HG03196 (cell line): ENCODE results near the gene LHFPL3.

Experiments used
- ATAC-seq: cut with Tn5 transposase; IDR thresholded peaks from one replicate; pipeline ENCODE4 v1.9.1; 2021; ENCODE audit not compliant: unreplicated experiment

LHFPL3 gene

DNA sequence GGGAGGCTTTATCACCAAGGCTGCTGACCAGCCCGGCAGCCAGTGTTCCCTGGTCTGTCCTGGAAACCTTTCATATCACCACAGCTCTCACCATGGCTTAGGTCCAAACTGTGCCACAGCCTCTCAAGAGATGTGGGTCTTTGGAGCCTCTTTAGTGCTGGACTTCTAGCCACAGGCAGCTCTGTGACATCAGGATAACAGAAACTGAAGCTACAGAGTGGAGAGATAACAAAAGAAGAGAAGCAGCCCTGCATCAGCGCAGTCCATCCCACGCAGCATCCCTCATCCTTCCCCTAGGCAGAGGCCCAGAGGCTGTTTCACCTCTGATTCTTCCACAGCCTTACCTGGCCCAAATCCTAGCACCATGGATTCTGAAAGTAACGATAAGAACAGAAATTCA lies 497.7 kb downstream of the LHFPL3 start:
- no peak for ATAC-seq

DNA sequence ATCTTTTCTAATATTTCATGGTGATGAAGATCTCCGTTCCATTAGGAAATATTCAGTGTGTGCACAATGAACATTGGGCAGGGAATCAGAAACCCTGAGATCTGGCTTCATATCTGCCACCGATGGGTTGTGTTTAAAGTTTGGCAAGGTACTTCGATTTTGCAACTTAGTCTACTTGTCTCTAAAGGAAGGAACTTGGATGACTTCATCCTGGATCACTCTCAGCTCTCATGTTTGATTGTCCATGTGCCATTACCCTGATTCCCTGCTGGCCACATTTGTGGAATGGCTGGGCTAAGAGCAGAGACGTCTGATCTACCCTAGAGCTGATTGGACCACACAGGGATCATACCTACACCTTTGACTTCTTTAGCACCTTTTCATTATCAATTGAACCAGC lies 508.6 kb downstream of the LHFPL3 start:
- ATAC-seq = no peak

GRCh38 chr7:104838537-104839299 lies 510.3 kb downstream of the LHFPL3 start:
- no peak for ATAC-seq

DNA sequence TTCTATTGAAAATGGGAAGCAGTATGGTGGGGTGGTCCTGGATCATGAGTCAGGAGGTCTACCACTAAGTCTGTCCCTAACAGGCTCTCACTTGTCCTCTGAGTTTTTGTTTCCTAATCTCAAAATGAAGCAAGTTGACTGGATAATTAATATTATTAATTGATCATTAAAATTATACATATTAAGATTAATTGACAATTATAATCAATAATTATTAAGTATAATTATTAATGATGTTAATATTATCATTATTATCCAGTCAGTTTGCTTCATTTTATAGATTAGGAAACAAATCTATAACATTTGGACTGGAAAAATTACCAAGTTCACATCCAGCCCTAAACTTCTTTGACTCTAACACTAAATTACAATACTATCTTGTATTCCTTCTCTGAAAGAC lies 511.4 kb downstream of the LHFPL3 start:
- ATAC-seq = no peak

- ATAC-seq = no peak
Measured at GRCh38 chr7:104841798-104842197, 513.4 kb downstream of the LHFPL3 start.

GRCh38 chr7:104843198-104843597 lies 514.8 kb downstream of the LHFPL3 start:
- ATAC-seq = no peak

DNA sequence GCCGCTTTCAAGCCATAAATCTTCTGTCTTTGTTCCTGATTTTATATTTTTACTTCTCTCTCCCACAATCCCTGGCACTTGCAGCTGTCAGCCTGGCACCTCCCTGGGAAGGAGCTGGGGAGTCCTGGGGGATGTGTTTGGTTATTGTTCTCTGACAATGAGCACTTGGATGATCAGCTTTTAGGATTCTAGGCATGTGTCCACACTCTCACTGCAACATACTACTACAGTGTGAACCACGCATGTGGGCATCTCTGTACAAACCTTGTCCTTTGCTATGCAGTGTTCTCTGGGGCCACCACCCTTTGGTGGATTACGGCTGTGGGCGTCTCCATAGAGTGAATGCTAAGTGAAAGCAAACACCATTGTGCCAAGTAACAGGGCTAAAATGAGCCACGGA lies 517.2 kb downstream of the LHFPL3 start:
- no peak for ATAC-seq

DNA sequence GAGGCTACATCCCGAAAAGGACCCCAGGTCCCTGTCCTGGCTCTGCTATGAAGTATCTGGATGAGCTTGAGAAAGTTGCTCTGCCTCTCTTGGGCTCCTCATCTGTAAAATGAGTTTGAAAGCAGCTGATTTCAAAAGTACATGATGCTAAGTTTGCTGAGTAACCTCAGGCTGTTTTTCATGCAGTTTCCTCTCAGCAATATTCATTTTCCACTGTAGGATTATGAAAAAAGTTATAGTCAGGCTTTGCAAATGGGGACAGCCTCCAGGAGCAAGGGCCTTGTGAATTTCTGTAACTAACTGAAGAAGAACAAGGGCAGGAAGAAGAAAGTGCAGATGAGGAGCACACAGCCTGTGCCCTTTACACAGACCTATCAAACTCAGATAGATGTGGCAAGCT lies 518.3 kb downstream of the LHFPL3 start:
- no peak for ATAC-seq

DNA sequence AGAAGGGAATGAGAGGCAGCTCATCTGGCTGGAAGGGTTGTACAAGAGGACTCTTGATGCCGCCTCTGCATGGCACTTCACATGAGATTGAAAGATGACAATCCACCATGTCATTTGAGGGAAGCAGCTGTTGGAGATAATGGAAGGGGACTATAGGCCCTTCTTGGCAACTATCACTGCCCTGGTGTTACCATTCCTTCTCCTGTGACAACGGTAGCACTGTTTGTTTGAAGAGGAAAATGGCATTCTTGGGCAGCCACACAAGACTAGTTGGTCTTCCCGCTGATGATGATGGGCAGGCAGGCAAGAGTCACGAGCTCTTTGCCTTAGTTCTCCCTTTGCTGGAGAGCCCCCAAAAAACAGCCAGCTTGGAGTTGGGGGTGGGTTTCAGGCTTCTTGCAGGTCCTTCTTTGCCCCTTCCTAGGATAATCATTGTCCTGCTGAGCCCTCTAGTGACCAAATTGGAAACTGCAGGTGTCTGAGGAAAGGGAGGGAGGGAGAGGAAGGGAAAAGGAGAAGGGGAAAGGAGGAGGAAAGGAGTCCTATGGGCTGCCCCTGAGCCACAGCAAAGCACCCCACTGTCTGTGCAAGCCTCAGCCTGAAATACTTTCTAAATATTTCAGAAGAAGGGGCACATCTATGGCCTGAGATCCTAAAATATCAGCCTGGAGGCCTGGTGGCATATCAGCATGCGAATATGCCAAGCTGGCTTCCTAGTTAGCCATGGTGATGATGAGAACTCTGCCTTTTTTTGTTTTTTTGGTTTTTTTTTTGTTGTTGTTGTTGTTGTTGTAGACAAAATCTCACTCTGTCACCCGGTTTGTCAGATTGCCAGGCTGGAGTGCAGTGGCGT lies 520.0 kb downstream of the LHFPL3 start:
- no peak for ATAC-seq

DNA sequence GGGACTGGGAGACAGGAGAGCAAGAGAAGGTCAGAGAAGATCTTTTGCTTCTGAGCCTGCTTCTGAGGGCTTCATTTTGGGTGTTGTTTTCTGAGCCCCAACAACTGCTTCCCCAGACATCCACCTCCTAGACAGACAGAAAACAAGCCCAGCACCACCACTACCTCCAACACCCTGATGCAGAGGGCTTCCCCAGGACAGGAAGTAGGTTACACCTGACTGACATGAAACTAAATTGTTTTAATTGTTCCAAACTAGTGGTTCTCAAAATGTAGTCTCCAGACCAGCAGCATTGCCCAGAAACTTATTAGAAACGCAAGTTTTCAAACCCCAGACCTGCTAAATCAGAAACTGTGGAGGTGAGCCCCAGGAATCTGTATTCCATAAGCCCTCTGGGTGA lies 522.0 kb downstream of the LHFPL3 start:
- no peak for ATAC-seq

- no peak for ATAC-seq
Measured at GRCh38 chr7:104851268-104851667, 522.9 kb downstream of the LHFPL3 start.

GRCh38 chr7:104852386-104852785 lies 524.0 kb downstream of the LHFPL3 start:
- ATAC-seq = no peak

DNA sequence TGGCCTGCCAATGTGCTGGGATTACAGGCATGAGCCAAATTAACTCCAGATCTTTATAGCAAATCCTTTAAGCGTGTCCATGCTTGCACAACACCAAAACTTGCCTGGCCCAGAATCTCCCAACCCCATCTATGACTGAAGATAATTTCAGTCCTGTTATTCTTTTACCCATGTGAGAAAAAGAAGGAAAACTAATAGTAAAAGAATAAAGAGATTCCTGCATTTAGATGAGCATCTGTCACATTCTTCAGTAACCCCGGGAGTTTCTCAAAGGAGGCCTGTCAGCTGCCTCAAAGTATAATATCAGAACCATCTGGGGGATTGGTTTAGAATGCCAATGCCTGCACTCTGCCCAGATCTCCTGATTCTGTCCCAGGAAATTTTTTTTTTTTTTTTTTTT lies 527.5 kb downstream of the LHFPL3 start:
- no peak for ATAC-seq

GRCh38 chr7:104857458-104858425 lies 529.3 kb downstream of the LHFPL3 start:
- peak; percentile 70 for ATAC-seq

DNA sequence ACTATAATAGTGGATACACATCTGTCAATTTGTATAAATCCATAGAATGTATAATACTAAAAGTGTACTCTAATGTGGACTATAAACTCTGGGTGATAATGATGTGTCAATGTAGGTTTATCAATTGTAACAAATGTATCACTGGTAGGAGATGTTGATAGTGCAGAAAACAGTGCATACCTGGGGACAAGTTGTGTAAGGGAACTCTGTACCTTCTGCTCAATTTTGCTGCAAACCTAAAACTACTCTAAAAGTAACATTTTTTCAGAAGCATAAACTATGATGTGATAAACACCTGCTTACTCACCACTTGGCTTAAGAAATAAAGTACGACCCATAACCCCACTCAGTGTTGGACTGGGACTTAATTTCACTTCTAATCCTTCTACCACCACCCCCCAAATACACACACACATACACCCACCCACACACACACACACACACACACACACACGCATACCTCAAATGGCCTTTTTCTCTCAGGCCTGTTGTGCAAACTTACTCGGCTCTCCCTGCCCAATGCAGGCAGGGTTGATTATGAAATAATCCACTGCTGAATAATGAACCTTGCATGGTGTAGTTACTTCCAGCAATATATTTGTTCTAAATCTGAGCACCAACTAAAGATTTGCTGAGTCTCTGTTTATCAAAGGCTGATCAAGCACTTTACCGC lies 531.5 kb downstream of the LHFPL3 start:
- ATAC-seq = no peak

DNA sequence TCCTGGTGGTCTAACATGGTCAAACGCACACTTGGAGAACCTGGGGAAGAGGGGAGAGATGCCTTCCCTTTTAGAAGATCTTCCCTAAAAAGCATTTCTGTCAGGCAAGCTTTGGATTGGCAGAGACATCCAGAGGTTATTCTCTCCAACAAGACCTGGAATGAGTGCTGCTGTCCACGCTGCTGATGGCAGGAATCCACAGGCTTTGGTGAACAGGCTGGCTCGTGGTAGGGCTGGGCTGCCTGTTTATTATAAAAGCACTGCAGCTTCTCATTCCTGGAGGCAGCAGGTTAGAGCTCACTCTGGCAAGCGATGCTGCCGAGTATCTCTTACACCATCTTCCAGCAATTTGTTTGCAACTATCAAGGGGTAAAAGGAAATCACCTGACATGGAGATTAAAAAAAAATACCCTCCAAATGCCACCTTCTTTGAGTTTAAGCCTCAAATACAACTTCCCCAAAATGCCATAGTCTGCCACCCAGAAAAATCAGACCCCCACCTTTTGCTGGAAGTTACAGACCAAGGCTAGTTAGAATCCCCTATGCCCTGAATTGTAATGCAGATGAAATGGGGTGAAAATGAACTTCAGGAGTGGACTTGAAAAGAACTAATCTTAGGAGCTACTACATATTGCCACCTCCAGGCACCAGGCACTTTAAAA lies 533.5 kb downstream of the LHFPL3 start:
- no peak for ATAC-seq

- no peak for ATAC-seq
Measured at GRCh38 chr7:104862719-104863118, 534.3 kb downstream of the LHFPL3 start.

- ATAC-seq = no peak
Measured at GRCh38 chr7:104873401-104873800, 545.0 kb downstream of the LHFPL3 start.

DNA sequence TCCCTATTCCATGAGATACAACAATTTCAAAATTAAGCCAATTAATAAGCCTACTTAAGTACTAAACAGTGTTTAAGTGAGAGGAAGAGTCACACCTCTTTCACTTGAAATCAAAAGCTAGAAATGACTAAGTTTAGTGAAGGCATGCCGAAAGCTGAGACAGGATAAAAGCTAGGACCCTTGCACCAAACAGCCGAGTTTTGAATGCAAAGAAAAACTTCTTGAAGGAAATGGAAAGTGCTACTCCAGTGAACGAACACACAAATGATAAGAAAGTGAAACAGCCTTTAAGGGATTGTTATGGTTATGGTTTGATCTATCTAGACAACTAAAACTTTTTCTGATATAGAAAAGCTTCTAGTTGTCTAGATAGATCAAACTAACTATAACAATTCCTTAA lies 550.2 kb downstream of the LHFPL3 start:
- ATAC-seq = peak; percentile 85

GRCh38 chr7:104883248-104883717 lies 554.9 kb downstream of the LHFPL3 start:
- ATAC-seq = no peak
